SHP77 (cell line): ENCODE measurements around the gene DYRK3.
"Not testable (repeated sequence)": the region's sequence is repeated elsewhere in the genome, so short reads cannot be mapped to it uniquely, and the experiment has no call there.

Source experiments
- DNase-seq, 2 experiments: peaks; one replicate each; lab custom pipeline; 2025; lab: John Stamatoyannopoulos, UW

DYRK3 gene

GRCh38 chr1:206635080-206635977 is at the start of gene DYRK3:
TSS of gene DYRK3 (plus strand) at chr1:206635536. CDS start at chr1:206635704, 168 bp downstream.
- DNase-seq: peak; percentile 83 to 95

- no peak for DNase-seq
These were observed 48.6 kb upstream of the DYRK3 start for GRCh38 chr1:206586501-206587445.

- no peak for DNase-seq
These were observed 47.4 kb upstream of the DYRK3 start for GRCh38 chr1:206587904-206588303.

GRCh38 chr1:206588492-206588891 is 46.8 kb upstream of the DYRK3 start:
- no peak for DNase-seq

GRCh38 chr1:206589206-206589605 is 46.1 kb upstream of the DYRK3 start:
- DNase-seq: no peak

- no peak for DNase-seq
These were observed 45.1 kb upstream of the DYRK3 start for GRCh38 chr1:206590025-206590758.

GRCh38 chr1:206591226-206591625 is 44.1 kb upstream of the DYRK3 start:
- DNase-seq: no peak

- DNase-seq: no peak
These were observed 43.6 kb upstream of the DYRK3 start for GRCh38 chr1:206591696-206592095.

- DNase-seq: no peak
These were observed 41.9 kb upstream of the DYRK3 start for GRCh38 chr1:206593351-206593925.

GRCh38 chr1:206595581-206596318 is 39.6 kb upstream of the DYRK3 start:
- no peak for DNase-seq

GRCh38 chr1:206596319-206596666 is 39.0 kb upstream of the DYRK3 start:
- no peak for DNase-seq

- DNase-seq: no peak
These were observed 34.8 kb upstream of the DYRK3 start for GRCh38 chr1:206600527-206600926.

- DNase-seq: no peak
These were observed 30.5 kb upstream of the DYRK3 start for GRCh38 chr1:206604861-206605260.

GRCh38 chr1:206606867-206607266 is 28.5 kb upstream of the DYRK3 start:
- DNase-seq: peak; percentile 16 to 28

GRCh38 chr1:206608108-206608698 is 27.1 kb upstream of the DYRK3 start:
- DNase-seq: peak; percentile 31 to 43

- no peak for DNase-seq
These were observed 25.9 kb upstream of the DYRK3 start for GRCh38 chr1:206609229-206609991.

- DNase-seq: peak; percentile 84 to 87
These were observed 23.0 kb upstream of the DYRK3 start, which contains the start of gene EIF2D for GRCh38 chr1:206612129-206612876. TSS of gene EIF2D (minus strand) at chr1:206612465. CDS start at chr1:206612342, 123 bp downstream.

- DNase-seq: not testable (repeated sequence)
These were observed 8.9 kb upstream of the DYRK3 start for GRCh38 chr1:206626396-206626795.

GRCh38 chr1:206628916-206629315 is 6.4 kb upstream of the DYRK3 start:
- no peak for DNase-seq
